Measurements from ENCODE around the gene MACROH2A1.

DNA sequence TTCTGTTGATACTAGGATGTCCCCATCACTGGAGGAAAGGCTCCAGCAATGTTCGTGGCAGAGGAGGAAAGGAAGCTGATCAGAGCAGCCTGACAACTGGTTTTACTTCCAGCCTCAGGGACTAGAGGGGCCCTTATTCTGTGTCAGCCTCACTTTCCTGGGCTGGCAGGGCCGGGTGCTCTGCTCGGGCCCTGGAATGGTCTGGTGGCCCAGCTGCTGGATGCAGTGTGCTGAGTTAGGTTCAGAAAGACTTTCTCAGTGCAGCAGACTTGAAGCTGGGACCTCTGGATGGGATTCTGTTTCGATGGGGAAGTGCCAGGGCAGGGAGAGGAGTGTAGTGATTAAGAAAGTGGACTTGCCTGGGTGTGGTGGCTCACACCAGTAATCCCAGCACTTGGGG, 81.0 kb downstream of the MACROH2A1 start:
- TF ChIP-seq, protein P1, sequence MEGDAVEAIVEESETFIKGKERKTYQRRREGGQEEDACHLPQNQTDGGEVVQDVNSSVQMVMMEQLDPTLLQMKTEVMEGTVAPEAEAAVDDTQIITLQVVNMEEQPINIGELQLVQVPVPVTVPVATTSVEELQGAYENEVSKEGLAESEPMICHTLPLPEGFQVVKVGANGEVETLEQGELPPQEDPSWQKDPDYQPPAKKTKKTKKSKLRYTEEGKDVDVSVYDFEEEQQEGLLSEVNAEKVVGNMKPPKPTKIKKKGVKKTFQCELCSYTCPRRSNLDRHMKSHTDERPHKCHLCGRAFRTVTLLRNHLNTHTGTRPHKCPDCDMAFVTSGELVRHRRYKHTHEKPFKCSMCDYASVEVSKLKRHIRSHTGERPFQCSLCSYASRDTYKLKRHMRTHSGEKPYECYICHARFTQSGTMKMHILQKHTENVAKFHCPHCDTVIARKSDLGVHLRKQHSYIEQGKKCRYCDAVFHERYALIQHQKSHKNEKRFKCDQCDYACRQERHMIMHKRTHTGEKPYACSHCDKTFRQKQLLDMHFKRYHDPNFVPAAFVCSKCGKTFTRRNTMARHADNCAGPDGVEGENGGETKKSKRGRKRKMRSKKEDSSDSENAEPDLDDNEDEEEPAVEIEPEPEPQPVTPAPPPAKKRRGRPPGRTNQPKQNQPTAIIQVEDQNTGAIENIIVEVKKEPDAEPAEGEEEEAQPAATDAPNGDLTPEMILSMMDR (IDR thresholded peaks at IDR 0.05) = no peak
- TF ChIP-seq POLR2A (IDR thresholded peaks at IDR 0.05) = no peak
